Urinary bladder (tissue), 4 donors: ENCODE results near the gene JUP. TPM values are rescaled to one million over a fixed set of nuclear protein-coding genes. Genes with fewer than 3 reads are reported as not detected.

Source experiments
- DNase-seq: peaks from one replicate; pipeline ENCODE4 v3.0.0-alpha.2; 2015; ENCODE audit errors: extremely low spot score
- H3K27ac ChIP-seq: one replicate; pipeline ENCODE4 v1.5.1; 2013; ENCODE audit warnings: low read depth, mild to moderate bottlenecking, moderate library complexity
- H3K36me3 ChIP-seq: one replicate; pipeline ENCODE4 v1.6.1; 2013; ENCODE audit warnings: mild to moderate bottlenecking, moderate library complexity; ENCODE audit not compliant: insufficient read depth
- H3K4me1 ChIP-seq: one replicate; pipeline ENCODE4 v1.6.1; 2013; ENCODE audit warnings: mild to moderate bottlenecking, moderate library complexity; ENCODE audit not compliant: insufficient read depth
- H3K4me3 ChIP-seq: one replicate; pipeline ENCODE4 v1.5.1; 2013; ENCODE audit warnings: low read depth, low read length
- WGBS: extraction: QIAGEN DNeasy Blood & Tissue Kit; methylation state at CpG from one replicate; pipeline ENCODE4 v1.1.7; 2013; 5-methylcytosine and 5-hydroxymethylcytosine counted together
- polyA plus RNA-seq: library from polyadenylated mRNA; stranded (reverse); fragments of 200-250 nt; gene quantifications from one replicate; pipeline ENCODE4 v1.2.3, GENCODE V29; 2013
- total RNA-seq: library from RNA; depleted of rRNA; stranded (reverse); fragments of >200 nt; gene quantifications from one replicate; pipeline ENCODE4 v1.2.3, GENCODE V29; 2014
- donor health status: healthy with polysubstance abuse.
- donor health status: healthy.

The JUP gene
- total and polyA plus RNA-seq, 2 donors = 51.4 to 53.8 TPM

GRCh38 chr17:41739661-41740352 lies 46.7 kb downstream of the JUP start:
- H3K4me1 ChIP-seq = no peaks in the 10 kb centered on the region
- WGBS = 73% methylated on average over 9 of the region's 9 CpGs
- no peak overlapping the region for H3K27ac ChIP-seq
- no peak overlapping the region for H3K4me3 ChIP-seq
- H3K36me3 ChIP-seq = no peaks in the 10 kb centered on the region
- DNase-seq = no peak

- DNase-seq = no peak
- Histone ChIP-seq H3K4me1 (no peaks in the 10 kb centered on the region), H3K4me3 (no peak overlapping the region), H3K36me3 (no peaks in the 10 kb centered on the region), H3K27ac (no peak overlapping the region)
- 94% methylated on average over 5 of the region's 5 CpGs for WGBS
Measured at GRCh38 chr17:41738801-41739112, 47.8 kb downstream of the JUP start.

GRCh38 chr17:41738077-41738800 lies 48.3 kb downstream of the JUP start:
- DNase-seq = no peak
- 34% methylated on average over 10 of the region's 10 CpGs for WGBS
- Histone ChIP-seq H3K36me3 (no peaks in the 10 kb centered on the region), H3K27ac (no peak overlapping the region), H3K4me3 (no peak overlapping the region), H3K4me1 (no peaks in the 10 kb centered on the region)

GRCh38 chr17:41737680-41738023 lies 48.9 kb downstream of the JUP start:
- 48% methylated on average over 5 of the region's 5 CpGs for WGBS
- Histone ChIP-seq H3K36me3 (no peaks in the 10 kb centered on the region), H3K27ac (no peak overlapping the region), H3K4me1 (no peaks in the 10 kb centered on the region), H3K4me3 (no peak overlapping the region)
- DNase-seq = no peak

- no peak overlapping the region for H3K27ac ChIP-seq
- DNase-seq = no peak
- no peaks in the 10 kb centered on the region for H3K36me3 ChIP-seq
- no peaks in the 10 kb centered on the region for H3K4me1 ChIP-seq
- H3K4me3 ChIP-seq = no peak overlapping the region
- WGBS = 73% methylated on average over 17 of the region's 17 CpGs
Measured at GRCh38 chr17:41736983-41737679, 49.4 kb downstream of the JUP start.

- no peak for DNase-seq
- no peaks in the 10 kb centered on the region for H3K36me3 ChIP-seq
- no peak overlapping the region for H3K27ac ChIP-seq
- 90% methylated on average over 4 of the region's 4 CpGs for WGBS
- no peak overlapping the region for H3K4me3 ChIP-seq
- H3K4me1 ChIP-seq = no peaks in the 10 kb centered on the region
Measured at GRCh38 chr17:41735744-41736143, 50.8 kb downstream of the JUP start.

- no peak for DNase-seq
- H3K4me3 ChIP-seq = peak overlapping the region; percentile 39
- no peaks in the 10 kb centered on the region for H3K4me1 ChIP-seq
- no peak overlapping the region for H3K27ac ChIP-seq
- no peaks in the 10 kb centered on the region for H3K36me3 ChIP-seq
- WGBS = 3% methylated on average over 23 of the region's 23 CpGs
Measured at GRCh38 chr17:41734949-41735313, 51.6 kb downstream of the JUP start.

DNA sequence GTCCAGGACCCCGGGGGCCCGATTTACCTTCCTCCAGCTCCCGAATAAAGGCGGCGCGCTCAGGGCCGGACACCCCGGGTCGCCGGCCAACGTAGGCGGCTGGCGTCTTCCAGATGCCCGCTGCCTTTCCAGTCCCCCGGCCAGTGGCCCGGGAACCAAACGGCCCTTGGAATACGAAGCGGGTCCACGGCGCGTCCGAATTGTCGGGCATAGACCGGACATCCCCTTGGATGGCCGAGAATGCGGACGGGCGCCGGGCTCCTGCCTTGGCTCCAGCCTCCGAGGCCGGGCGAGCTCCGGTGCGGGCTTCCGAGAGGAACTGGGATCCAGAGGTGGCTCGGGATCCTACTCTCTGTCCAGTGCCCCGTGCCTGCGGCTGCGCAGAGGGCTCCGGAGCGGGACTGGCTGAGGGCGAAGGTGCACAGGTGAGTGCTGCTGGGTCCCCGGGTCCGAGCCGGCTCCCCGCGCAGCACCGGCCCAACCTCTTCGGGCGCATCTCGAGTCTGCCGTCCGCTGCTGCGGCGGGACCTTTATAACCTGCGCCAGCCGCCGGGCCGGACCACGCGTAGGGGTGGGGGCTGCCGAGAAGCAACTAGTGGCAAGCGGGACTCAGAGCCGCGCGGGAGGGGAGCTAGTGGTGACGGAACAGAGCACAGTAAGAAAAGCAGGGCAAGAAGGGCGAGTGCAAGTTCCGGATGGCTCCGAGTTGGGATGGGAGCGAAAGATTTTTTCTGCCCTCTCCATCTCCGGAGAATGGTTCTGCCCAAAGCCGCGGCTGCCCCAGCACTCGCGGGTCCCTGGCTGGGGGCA lies 52.2 kb downstream of the JUP start, which contains the start of gene HAP1:
Gene HAP1, minus strand, starts transcription at position 505 of the 810 bp plus-strand sequence. Its CDS starts 9 bp downstream, at position 496.
- DNase-seq = no peak
- H3K27ac ChIP-seq = no peak within 1 kb of the TSS
- no peaks in the 10 kb centered on the region for H3K4me1 ChIP-seq
- no peaks in the 10 kb centered on the region for H3K36me3 ChIP-seq
- WGBS = under 1% methylated on average over 77 of the region's 77 CpGs
- peak within 1 kb of the TSS; percentile 39 for H3K4me3 ChIP-seq

DNA sequence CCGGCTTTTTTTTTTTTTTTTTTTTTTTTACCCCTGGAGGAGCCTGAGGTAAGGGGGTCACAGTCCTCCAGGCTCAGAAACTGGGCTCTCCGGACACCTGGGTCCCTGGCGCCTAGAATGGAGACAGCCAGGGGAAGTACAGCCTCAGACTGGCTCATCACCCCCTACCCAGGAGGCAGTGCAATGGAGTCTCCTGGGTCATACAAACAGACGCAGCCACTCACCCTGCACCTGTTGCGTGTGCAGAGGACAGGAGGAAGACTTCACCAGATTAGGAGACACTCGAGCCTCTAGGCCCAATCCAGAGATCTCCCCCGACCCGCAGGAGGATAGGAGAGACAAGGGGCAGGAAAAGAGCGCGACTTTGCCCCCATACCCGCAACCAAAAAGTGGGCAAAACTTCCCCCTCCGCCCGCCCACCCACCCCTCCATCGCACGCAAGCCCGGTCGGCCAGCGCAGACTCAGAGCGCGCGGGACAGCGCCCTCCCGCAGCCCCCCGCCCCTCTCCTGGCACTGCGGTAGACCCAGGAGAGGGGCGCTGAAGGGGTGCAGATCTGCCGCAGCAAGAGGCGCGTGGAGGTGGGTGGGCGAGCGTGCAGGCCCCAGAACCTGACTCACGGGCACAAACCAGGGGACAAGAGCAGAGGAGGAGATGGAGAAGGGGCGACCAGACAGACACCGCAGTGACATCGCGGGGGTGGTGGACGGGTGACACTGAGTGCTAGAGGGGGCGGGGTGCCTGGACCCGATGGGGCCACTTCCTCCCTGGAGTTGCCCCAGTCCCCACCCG lies 53.0 kb downstream of the JUP start:
- DNase-seq = no peak
- Histone ChIP-seq H3K4me1 (no peaks in the 10 kb centered on the region), H3K36me3 (no peaks in the 10 kb centered on the region), H3K4me3 (peak overlapping the region; percentile 39), H3K27ac (no peak overlapping the region)
- 13% methylated on average over 40 of the region's 40 CpGs for WGBS

DNA sequence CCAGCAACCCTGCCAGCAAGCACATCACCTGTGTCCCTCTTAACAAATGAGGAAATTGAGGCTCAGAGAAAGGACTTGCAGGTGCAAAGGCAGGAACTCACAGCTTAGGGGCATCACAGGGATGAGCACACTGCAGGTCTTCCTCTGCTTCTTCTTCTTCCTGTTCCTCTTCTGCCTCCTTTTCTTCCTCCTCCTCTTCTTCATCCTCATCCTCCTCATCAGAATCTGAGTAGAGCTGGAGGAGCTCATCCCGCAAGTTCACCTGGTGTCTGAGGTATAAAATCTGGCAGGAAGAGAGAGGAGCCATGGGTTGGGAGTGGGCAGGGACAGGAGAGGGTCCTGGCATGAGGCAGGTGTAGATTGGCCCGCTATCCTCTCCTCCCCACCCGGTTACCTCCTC lies 54.7 kb downstream of the JUP start:
- 48% methylated on average over 3 of the region's 3 CpGs for WGBS
- Histone ChIP-seq H3K36me3 (no peaks in the 10 kb centered on the region), H3K4me1 (no peaks in the 10 kb centered on the region), H3K27ac (no peak overlapping the region), H3K4me3 (no peak overlapping the region)
- no peak for DNase-seq

DNA sequence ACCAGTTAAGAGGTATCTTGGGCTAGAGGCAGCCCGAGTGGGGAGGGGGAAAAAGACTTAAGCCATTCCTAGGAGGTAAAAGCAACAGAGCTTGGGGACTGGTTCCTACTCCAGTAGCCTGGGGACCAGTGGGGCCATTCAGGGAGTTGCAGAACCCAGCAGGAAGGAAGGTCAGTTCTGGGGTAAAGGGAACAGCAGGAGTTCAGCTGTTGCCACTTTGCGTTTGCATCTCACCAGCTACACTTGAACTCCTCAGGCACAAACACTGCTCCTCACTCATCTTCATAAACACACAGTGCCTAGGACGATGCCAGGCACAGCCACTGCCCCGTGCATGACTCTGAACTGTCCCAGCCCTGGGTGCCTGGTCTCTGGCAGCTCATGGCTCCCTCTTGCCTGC lies 56.0 kb downstream of the JUP start:
- Histone ChIP-seq H3K4me3 (no peak overlapping the region), H3K27ac (no peak overlapping the region), H3K36me3 (no peaks in the 10 kb centered on the region), H3K4me1 (no peaks in the 10 kb centered on the region)
- WGBS = 44% methylated on average over 4 of the region's 4 CpGs
- no peak for DNase-seq

DNA sequence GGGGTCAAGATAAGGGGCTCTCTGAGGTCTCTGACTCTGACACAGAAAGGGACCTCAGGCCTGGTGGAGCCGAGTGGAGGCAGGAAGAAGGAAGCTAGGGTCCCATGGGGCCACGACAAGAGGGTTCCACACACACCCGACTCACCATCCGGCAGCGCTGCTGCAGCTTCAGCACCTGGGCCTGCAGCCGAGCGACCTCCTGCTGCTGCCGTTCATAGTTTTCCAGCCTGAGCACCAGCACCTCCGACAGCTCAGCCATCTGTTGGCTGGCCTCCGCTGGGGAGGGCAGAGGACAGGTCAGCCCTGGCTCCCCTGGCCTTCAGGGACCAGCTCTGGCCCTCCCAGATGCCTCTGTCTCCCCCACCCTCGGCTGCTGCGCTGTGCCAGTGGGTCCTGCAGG lies 58.5 kb downstream of the JUP start:
- H3K36me3 ChIP-seq = no peaks in the 10 kb centered on the region
- DNase-seq = no peak
- H3K4me3 ChIP-seq = no peak overlapping the region
- H3K4me1 ChIP-seq = no peaks in the 10 kb centered on the region
- H3K27ac ChIP-seq = no peak overlapping the region
- 72% methylated on average over 12 of the region's 12 CpGs for WGBS

- WGBS = 80% methylated on average over 5 of the region's 5 CpGs
- no peak overlapping the region for H3K27ac ChIP-seq
- H3K36me3 ChIP-seq = no peaks in the 10 kb centered on the region
- no peak overlapping the region for H3K4me3 ChIP-seq
- H3K4me1 ChIP-seq = no peaks in the 10 kb centered on the region
- DNase-seq = no peak
Measured at GRCh38 chr17:41725134-41725533, 61.4 kb downstream of the JUP start.
